ENCODE results near the gene ARHGAP18.

DNA sequence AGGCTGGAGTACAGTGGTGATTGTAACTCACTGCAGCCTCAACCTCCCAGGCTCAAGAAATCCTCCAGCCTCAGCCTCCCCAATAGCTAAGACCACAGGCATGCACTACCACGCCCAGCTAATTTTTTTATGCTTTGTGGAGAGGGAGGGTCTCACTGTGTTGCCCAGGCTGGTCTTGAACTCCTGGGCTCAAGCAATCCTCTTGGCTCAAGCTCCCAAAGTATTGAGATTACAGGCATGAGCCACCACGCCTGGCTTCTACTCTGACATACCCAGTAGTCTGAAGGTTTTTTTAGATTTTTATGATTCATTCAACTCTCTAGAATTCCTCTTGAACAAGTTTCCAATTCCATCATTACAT, 1.3 kb upstream of the ARHGAP18 start:
- TF ChIP-seq, protein P1, sequence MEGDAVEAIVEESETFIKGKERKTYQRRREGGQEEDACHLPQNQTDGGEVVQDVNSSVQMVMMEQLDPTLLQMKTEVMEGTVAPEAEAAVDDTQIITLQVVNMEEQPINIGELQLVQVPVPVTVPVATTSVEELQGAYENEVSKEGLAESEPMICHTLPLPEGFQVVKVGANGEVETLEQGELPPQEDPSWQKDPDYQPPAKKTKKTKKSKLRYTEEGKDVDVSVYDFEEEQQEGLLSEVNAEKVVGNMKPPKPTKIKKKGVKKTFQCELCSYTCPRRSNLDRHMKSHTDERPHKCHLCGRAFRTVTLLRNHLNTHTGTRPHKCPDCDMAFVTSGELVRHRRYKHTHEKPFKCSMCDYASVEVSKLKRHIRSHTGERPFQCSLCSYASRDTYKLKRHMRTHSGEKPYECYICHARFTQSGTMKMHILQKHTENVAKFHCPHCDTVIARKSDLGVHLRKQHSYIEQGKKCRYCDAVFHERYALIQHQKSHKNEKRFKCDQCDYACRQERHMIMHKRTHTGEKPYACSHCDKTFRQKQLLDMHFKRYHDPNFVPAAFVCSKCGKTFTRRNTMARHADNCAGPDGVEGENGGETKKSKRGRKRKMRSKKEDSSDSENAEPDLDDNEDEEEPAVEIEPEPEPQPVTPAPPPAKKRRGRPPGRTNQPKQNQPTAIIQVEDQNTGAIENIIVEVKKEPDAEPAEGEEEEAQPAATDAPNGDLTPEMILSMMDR (IDR thresholded peaks at IDR 0.05; ENCODE audit: low read depth, low read length, missing input control), result no peak
- no peak for TF ChIP-seq JUND (IDR thresholded peaks at IDR 0.05)

Data from liver (tissue), 3 donors.